ENCODE data around the gene VSTM2L.

The VSTM2L gene

GRCh38 chr20:37904008-37904642 is 1.2 kb downstream of the VSTM2L start:
- Histone ChIP-seq H3K27ac (ENCODE audit: low read length) (no peak overlapping the region), H3K36me3 (ENCODE audit: insufficient read depth, low read length) (no peaks in the 10 kb centered on the region), H3K9ac (ENCODE audit: low read depth, low read length) (no peak overlapping the region), H4K20me1 (ENCODE audit: insufficient read depth, low read length) (peaks cover 35% of the 10 kb centered on the region), H2AFZ (ENCODE audit: low read depth, low read length) (no peak overlapping the region), H3K4me2 (ENCODE audit: insufficient read depth, low read length) (no peak overlapping the region), H3K9me3 (ENCODE audit: insufficient read depth, low read length, severe bottlenecking) (no peaks in the 10 kb centered on the region), H3K27me3 (ENCODE audit: insufficient read depth, low read length, poor library complexity) (peaks cover 3% of the 10 kb centered on the region), H3K4me3 (ENCODE audit: low read depth in 1 of 2, low read length in 2 of 2) (no peak overlapping the region), H3K79me2 (ENCODE audit: insufficient read depth, low read length) (no peaks in the 10 kb centered on the region), H3K4me1 (ENCODE audit: insufficient read depth, low read length) (no peaks in the 10 kb centered on the region)
- no peak for ATAC-seq (ENCODE audit: insufficient read depth, low read depth)
- TF ChIP-seq EZH2 (IDR thresholded peaks at IDR 0.05; ENCODE audit: borderline replicate concordance, low read depth, low read length, severe bottlenecking), result no peak
- TF ChIP-seq CTCF (IDR thresholded peaks at IDR 0.05; ENCODE audit: borderline replicate concordance, extremely low read depth, low read length, poor library complexity, severe bottlenecking), result no peak
- no peak for DNase-seq

GRCh38 chr20:37904845-37905373 is 2.0 kb downstream of the VSTM2L start:
- no peaks in the 10 kb centered on the region for H3K79me2 ChIP-seq (ENCODE audit: insufficient read depth, low read length)
- H3K4me3 ChIP-seq (ENCODE audit: low read depth in 1 of 2, low read length in 2 of 2), result no peak overlapping the region
- H3K4me1 ChIP-seq (ENCODE audit: insufficient read depth, low read length), result no peaks in the 10 kb centered on the region
- no peak overlapping the region for H3K9ac ChIP-seq (ENCODE audit: low read depth, low read length)
- no peak for DNase-seq
- ATAC-seq (ENCODE audit: insufficient read depth, low read depth), result no peak
- no peak overlapping the region for H2AFZ ChIP-seq (ENCODE audit: low read depth, low read length)
- H3K9me3 ChIP-seq (ENCODE audit: insufficient read depth, low read length, severe bottlenecking), result no peaks in the 10 kb centered on the region
- H3K4me2 ChIP-seq (ENCODE audit: insufficient read depth, low read length), result no peak overlapping the region
- H3K36me3 ChIP-seq (ENCODE audit: insufficient read depth, low read length), result no peaks in the 10 kb centered on the region
- H4K20me1 ChIP-seq (ENCODE audit: insufficient read depth, low read length), result peaks cover 34% of the 10 kb centered on the region
- H3K27me3 ChIP-seq (ENCODE audit: insufficient read depth, low read length, poor library complexity), result peaks cover 10% of the 10 kb centered on the region
- H3K27ac ChIP-seq (ENCODE audit: low read length), result no peak overlapping the region
- no peak for TF ChIP-seq EZH2 (IDR thresholded peaks at IDR 0.05; ENCODE audit: borderline replicate concordance, low read depth, low read length, severe bottlenecking)
- TF ChIP-seq CTCF (IDR thresholded peaks at IDR 0.05; ENCODE audit: borderline replicate concordance, extremely low read depth, low read length, poor library complexity, severe bottlenecking), result no peak

- Histone ChIP-seq H3K36me3 (ENCODE audit: insufficient read depth, low read length) (no peaks in the 10 kb centered on the region), H3K27me3 (ENCODE audit: insufficient read depth, low read length, poor library complexity) (peaks cover 10% of the 10 kb centered on the region), H3K4me1 (ENCODE audit: insufficient read depth, low read length) (no peaks in the 10 kb centered on the region), H2AFZ (ENCODE audit: low read depth, low read length) (no peak overlapping the region), H3K9me3 (ENCODE audit: insufficient read depth, low read length, severe bottlenecking) (no peaks in the 10 kb centered on the region), H3K4me3 (ENCODE audit: low read depth in 1 of 2, low read length in 2 of 2) (no peak overlapping the region), H3K79me2 (ENCODE audit: insufficient read depth, low read length) (no peaks in the 10 kb centered on the region), H3K27ac (ENCODE audit: low read length) (no peak overlapping the region), H3K4me2 (ENCODE audit: insufficient read depth, low read length) (no peak overlapping the region), H4K20me1 (ENCODE audit: insufficient read depth, low read length) (peaks cover 28% of the 10 kb centered on the region), H3K9ac (ENCODE audit: low read depth, low read length) (no peak overlapping the region)
- ATAC-seq (ENCODE audit: insufficient read depth, low read depth) (no peak), DNase-seq (no peak)
- TF ChIP-seq CTCF (IDR thresholded peaks at IDR 0.05; ENCODE audit: borderline replicate concordance, extremely low read depth, low read length, poor library complexity, severe bottlenecking) (no peak), EZH2 (IDR thresholded peaks at IDR 0.05; ENCODE audit: borderline replicate concordance, low read depth, low read length, severe bottlenecking) (no peak)
These were observed 3.0 kb downstream of the VSTM2L start for GRCh38 chr20:37905671-37906613.

Data from DND-41 (cell line).